Measurements from ENCODE around the gene MAP3K20.

The MAP3K20 gene

GRCh38 chr2:173191601-173192000, 116.0 kb downstream of the MAP3K20 start:
- H3K79me2 ChIP-seq (ENCODE audit: insufficient read depth, low read length): no peaks in the 10 kb centered on the region
- H3K27me3 ChIP-seq (ENCODE audit: insufficient read depth, low read length, poor library complexity): no peaks in the 10 kb centered on the region
- H3K4me3 ChIP-seq (ENCODE audit: low read depth in 1 of 2, low read length in 2 of 2): no peak overlapping the region
- no peak for TF ChIP-seq EZH2 (IDR thresholded peaks at IDR 0.05; ENCODE audit: borderline replicate concordance, low read depth, low read length, severe bottlenecking)
- TF ChIP-seq, protein P1, sequence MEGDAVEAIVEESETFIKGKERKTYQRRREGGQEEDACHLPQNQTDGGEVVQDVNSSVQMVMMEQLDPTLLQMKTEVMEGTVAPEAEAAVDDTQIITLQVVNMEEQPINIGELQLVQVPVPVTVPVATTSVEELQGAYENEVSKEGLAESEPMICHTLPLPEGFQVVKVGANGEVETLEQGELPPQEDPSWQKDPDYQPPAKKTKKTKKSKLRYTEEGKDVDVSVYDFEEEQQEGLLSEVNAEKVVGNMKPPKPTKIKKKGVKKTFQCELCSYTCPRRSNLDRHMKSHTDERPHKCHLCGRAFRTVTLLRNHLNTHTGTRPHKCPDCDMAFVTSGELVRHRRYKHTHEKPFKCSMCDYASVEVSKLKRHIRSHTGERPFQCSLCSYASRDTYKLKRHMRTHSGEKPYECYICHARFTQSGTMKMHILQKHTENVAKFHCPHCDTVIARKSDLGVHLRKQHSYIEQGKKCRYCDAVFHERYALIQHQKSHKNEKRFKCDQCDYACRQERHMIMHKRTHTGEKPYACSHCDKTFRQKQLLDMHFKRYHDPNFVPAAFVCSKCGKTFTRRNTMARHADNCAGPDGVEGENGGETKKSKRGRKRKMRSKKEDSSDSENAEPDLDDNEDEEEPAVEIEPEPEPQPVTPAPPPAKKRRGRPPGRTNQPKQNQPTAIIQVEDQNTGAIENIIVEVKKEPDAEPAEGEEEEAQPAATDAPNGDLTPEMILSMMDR (IDR thresholded peaks at IDR 0.05; ENCODE audit: borderline replicate concordance, extremely low read depth, low read length, poor library complexity, severe bottlenecking): no peak
- no peak overlapping the region for H2AFZ ChIP-seq (ENCODE audit: low read depth, low read length)
- H3K4me2 ChIP-seq (ENCODE audit: insufficient read depth, low read length): no peak overlapping the region
- ATAC-seq (ENCODE audit: insufficient read depth, low read depth) (no peak), DNase-seq (no peak)
- H3K9me3 ChIP-seq (ENCODE audit: insufficient read depth, low read length, severe bottlenecking): no peaks in the 10 kb centered on the region
- H4K20me1 ChIP-seq (ENCODE audit: insufficient read depth, low read length): no peaks in the 10 kb centered on the region; the same call in 1 of the 2 replicates
- peaks cover 8% of the 10 kb centered on the region; the same call in 1 of the 2 replicates for H3K36me3 ChIP-seq (ENCODE audit: insufficient read depth, low read length)
- no peak overlapping the region for H3K27ac ChIP-seq (ENCODE audit: low read length)
- no peak overlapping the region for H3K9ac ChIP-seq (ENCODE audit: low read depth, low read length)
- H3K4me1 ChIP-seq (ENCODE audit: insufficient read depth, low read length): no peaks in the 10 kb centered on the region

GRCh38 chr2:173192071-173192470, 116.4 kb downstream of the MAP3K20 start:
- H3K4me3 ChIP-seq (ENCODE audit: low read depth in 1 of 2, low read length in 2 of 2): no peak overlapping the region
- no peaks in the 10 kb centered on the region for H3K9me3 ChIP-seq (ENCODE audit: insufficient read depth, low read length, severe bottlenecking)
- ATAC-seq (ENCODE audit: insufficient read depth, low read depth): no peak
- H3K9ac ChIP-seq (ENCODE audit: low read depth, low read length): no peak overlapping the region
- TF ChIP-seq, protein P1 (IDR thresholded peaks at IDR 0.05; ENCODE audit: borderline replicate concordance, extremely low read depth, low read length, poor library complexity, severe bottlenecking): no peak
- TF ChIP-seq EZH2 (IDR thresholded peaks at IDR 0.05; ENCODE audit: borderline replicate concordance, low read depth, low read length, severe bottlenecking): no peak
- H3K27ac ChIP-seq (ENCODE audit: low read length): no peak overlapping the region
- H2AFZ ChIP-seq (ENCODE audit: low read depth, low read length): no peak overlapping the region
- no peak overlapping the region for H3K4me2 ChIP-seq (ENCODE audit: insufficient read depth, low read length)
- peaks cover 8% of the 10 kb centered on the region; the same call in 1 of the 2 replicates for H3K36me3 ChIP-seq (ENCODE audit: insufficient read depth, low read length)
- no peak for DNase-seq
- no peaks in the 10 kb centered on the region for H3K4me1 ChIP-seq (ENCODE audit: insufficient read depth, low read length)
- no peaks in the 10 kb centered on the region; the same call in 1 of the 2 replicates for H4K20me1 ChIP-seq (ENCODE audit: insufficient read depth, low read length)
- no peaks in the 10 kb centered on the region for H3K79me2 ChIP-seq (ENCODE audit: insufficient read depth, low read length)
- no peaks in the 10 kb centered on the region for H3K27me3 ChIP-seq (ENCODE audit: insufficient read depth, low read length, poor library complexity)

DNA sequence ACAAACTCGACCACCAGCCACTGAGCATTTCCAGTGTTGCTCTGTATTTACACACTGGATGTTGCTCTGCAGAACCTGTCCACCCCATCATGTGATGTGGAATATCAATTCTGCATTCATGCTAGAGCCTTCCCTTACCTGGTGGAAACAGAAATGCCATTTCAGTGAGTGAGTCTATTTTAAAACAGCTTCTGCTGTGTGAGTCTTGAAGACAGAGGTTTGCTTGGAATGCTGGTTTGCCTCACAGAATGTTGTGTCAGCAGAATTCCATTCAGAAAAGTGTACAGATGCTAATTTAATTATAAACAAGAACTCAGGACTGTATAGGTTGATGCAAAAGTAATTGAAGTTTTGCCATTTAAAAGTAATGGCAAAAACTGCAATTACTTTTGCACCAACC, 118.3 kb downstream of the MAP3K20 start:
- H3K4me2 ChIP-seq (ENCODE audit: insufficient read depth, low read length): no peak overlapping the region
- TF ChIP-seq, protein P1 (IDR thresholded peaks at IDR 0.05; ENCODE audit: borderline replicate concordance, extremely low read depth, low read length, poor library complexity, severe bottlenecking): no peak
- no peak for TF ChIP-seq EZH2 (IDR thresholded peaks at IDR 0.05; ENCODE audit: borderline replicate concordance, low read depth, low read length, severe bottlenecking)
- no peaks in the 10 kb centered on the region for H3K4me1 ChIP-seq (ENCODE audit: insufficient read depth, low read length)

More for the DNA sequence above, 118.3 kb downstream of the MAP3K20 start:
- Histone ChIP-seq H4K20me1 (ENCODE audit: insufficient read depth, low read length) (no peaks in the 10 kb centered on the region; the same call in 1 of the 2 replicates), H3K9me3 (ENCODE audit: insufficient read depth, low read length, severe bottlenecking) (no peaks in the 10 kb centered on the region), H3K36me3 (ENCODE audit: insufficient read depth, low read length) (peaks cover 14% of the 10 kb centered on the region; the same call in 1 of the 2 replicates), H3K4me3 (ENCODE audit: low read depth in 1 of 2, low read length in 2 of 2) (no peak overlapping the region), H3K79me2 (ENCODE audit: insufficient read depth, low read length) (no peaks in the 10 kb centered on the region), H3K27me3 (ENCODE audit: insufficient read depth, low read length, poor library complexity) (no peaks in the 10 kb centered on the region), H2AFZ (ENCODE audit: low read depth, low read length) (no peak overlapping the region), H3K9ac (ENCODE audit: low read depth, low read length) (no peak overlapping the region), H3K27ac (ENCODE audit: low read length) (no peak overlapping the region)
- ATAC-seq (ENCODE audit: insufficient read depth, low read depth): no peak
- no peak for DNase-seq

All from DND-41 (cell line).